ENCODE measurements around the gene POLE2.

Gene POLE2, protein sequence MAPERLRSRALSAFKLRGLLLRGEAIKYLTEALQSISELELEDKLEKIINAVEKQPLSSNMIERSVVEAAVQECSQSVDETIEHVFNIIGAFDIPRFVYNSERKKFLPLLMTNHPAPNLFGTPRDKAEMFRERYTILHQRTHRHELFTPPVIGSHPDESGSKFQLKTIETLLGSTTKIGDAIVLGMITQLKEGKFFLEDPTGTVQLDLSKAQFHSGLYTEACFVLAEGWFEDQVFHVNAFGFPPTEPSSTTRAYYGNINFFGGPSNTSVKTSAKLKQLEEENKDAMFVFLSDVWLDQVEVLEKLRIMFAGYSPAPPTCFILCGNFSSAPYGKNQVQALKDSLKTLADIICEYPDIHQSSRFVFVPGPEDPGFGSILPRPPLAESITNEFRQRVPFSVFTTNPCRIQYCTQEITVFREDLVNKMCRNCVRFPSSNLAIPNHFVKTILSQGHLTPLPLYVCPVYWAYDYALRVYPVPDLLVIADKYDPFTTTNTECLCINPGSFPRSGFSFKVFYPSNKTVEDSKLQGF

DNA sequence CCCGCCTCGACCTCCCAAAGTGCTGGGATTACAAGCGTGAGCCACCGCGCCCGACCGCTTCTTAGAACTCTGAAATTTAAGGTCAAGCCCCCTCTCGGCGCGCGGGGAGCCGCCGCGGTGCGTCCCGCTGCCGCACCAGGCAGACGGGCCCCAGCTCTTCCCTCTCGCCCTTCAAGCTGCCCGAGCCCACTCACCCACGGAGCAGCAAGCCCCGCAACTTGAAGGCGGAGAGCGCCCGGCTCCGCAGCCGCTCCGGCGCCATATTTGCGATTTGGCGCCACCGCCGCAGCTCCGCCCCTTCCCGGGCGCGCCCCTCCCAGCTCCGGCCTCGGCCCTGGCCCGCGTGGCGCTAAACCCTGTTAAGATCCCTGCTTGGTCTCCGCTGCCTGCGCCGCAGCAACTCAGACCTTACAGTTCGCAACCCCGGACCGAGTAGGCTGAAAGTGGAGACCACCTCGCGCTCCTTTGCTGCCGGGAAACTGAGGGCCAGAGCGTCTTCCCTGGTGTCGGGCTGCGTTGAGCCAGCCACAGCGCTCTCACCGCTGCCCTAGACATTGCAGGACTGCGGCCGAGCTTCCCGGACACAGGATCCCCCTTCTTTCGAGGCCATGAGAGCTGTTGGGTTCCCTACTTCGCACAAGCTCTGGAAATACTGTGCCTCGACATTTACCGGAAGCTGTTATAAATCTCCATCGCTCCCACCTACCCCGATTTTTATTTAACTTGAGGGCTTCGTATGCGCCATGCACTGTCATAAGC, at the start of gene POLE2:
Gene POLE2, minus strand, starts transcription at position 273 of the 759 bp plus-strand sequence. Its CDS starts 11 bp downstream, at position 262.
- TF ChIP-seq, protein P1, sequence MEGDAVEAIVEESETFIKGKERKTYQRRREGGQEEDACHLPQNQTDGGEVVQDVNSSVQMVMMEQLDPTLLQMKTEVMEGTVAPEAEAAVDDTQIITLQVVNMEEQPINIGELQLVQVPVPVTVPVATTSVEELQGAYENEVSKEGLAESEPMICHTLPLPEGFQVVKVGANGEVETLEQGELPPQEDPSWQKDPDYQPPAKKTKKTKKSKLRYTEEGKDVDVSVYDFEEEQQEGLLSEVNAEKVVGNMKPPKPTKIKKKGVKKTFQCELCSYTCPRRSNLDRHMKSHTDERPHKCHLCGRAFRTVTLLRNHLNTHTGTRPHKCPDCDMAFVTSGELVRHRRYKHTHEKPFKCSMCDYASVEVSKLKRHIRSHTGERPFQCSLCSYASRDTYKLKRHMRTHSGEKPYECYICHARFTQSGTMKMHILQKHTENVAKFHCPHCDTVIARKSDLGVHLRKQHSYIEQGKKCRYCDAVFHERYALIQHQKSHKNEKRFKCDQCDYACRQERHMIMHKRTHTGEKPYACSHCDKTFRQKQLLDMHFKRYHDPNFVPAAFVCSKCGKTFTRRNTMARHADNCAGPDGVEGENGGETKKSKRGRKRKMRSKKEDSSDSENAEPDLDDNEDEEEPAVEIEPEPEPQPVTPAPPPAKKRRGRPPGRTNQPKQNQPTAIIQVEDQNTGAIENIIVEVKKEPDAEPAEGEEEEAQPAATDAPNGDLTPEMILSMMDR (IDR thresholded peaks at IDR 0.05), result no peak

DNA sequence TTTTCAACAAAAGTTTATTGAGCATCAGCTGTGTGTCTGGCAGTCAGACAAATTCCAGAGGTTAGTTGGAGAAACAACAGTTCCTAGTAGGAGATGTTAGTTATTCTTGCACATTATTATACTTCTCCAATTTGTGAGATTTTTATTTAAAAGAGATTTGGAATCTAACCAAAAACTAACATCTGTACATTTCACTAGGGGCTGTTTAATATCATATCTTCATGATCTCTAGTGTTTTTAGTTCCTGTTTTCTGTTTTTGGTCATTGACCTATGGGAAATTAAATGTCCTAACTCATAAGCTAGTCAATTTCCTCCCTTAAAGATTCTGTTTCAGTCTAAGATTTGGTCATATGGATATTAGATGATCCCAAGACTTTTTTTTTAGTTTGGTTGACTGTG, 45.8 kb upstream of the POLE2 start:
- TF ChIP-seq, protein P1 (IDR thresholded peaks at IDR 0.05), result no peak

DNA sequence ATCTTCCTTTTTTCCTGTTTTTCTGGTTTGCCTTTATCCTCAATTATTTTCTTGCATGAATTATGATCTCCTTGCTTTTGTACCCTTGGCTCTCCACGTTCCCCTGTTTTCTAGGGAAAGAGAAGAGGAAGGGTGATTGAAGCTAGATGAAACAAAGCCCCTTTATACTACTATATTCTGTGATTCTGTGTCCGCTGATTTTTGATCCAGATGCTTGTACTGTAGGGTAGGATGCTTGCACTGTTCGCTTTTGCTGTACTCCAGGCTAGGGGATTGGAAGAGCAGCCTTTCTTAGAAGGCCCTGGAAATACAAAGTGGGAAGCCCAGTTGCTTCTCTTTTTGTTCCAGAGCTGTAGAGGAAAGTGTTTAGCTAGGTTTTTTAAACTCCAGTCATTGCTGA, 44.9 kb upstream of the POLE2 start:
- TF ChIP-seq, protein P1 (IDR thresholded peaks at IDR 0.05), result no peak

DNA sequence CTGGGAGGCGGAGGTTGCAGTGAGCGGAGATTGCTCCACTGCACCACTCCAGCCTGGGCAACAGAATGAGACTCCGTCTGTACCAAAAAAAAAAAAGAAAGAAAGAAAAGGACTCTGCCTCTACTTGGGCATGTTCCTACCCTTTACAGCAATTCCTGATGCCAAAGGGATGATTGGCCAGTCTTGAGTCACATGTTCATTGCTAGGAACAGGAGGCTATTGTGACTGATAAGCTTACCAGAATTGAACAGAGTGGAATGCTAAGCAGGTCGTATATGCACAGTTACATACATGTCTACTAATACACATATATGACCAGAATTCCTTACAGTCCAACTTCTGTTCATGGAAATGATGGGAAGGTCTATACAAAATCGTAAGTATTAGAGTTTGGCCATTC, 39.2 kb upstream of the POLE2 start:
- TF ChIP-seq, protein P1 (IDR thresholded peaks at IDR 0.05), result no peak

DNA sequence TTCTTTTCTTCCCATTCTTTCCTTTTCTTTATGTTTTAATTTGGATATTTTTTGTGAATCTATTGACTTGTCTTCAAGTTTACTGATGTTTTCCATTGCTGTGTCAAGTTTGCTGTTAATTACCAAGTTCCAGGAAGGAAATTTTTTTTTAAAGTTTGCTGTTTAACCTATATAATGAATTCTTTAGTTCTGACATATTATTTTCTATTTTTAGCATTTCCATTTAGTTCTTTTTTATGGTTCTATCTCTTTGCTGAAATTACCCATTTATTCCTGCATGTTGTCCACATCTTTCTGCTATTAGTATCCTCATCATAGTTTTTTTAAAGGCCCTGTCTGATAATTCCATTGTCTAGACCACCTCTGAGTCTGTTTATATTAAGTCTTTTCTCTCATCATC, 32.7 kb upstream of the POLE2 start:
- TF ChIP-seq, protein P1 (IDR thresholded peaks at IDR 0.05), result no peak

DNA sequence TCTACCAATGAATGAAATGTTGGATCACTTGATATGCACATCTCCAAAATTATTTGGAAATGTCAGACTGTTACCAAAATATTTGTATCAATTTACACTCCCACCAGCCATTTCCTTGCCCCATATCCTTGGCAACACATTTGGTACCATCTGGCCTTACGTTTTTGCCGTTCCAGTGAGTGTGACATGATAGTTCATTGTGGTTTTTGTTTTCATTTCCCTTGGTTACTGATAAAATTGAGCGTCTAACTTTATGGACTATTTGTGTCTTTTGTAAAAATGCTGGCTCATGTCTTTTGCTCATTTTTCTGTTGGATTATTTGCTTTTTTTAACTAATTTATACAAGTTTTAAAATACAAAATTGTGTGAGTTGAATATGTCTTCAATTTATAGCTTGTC, 16.0 kb upstream of the POLE2 start:
- TF ChIP-seq, protein P1 (IDR thresholded peaks at IDR 0.05), result no peak

DNA sequence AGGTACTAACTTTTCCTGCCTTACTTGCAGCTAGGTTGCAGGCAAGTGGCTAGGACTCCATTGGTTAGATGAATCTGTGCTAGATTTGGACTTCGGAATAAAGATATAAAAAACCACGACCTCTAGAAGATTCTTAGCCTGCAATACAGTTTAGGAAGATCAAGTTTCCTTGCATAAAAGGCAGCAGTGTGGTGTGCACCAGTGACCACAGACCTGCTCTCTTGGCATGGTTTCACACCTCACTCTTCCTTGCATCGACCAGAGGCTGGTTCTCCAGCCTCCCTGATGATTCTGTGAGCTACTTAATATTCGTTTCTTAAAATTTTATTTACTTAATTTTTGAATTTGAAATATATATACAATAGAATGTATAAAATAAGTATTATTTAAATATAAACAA, 14.7 kb upstream of the POLE2 start:
- TF ChIP-seq, protein P1 (IDR thresholded peaks at IDR 0.05), result no peak
